OCI-M2 (cell line): ENCODE results near the gene PTX4.

Experiments
- DNase-seq: peaks from one replicate; lab custom pipeline; 2025; ENCODE audit not compliant: unreplicated experiment; lab: John Stamatoyannopoulos, UW

PTX4 gene

DNA sequence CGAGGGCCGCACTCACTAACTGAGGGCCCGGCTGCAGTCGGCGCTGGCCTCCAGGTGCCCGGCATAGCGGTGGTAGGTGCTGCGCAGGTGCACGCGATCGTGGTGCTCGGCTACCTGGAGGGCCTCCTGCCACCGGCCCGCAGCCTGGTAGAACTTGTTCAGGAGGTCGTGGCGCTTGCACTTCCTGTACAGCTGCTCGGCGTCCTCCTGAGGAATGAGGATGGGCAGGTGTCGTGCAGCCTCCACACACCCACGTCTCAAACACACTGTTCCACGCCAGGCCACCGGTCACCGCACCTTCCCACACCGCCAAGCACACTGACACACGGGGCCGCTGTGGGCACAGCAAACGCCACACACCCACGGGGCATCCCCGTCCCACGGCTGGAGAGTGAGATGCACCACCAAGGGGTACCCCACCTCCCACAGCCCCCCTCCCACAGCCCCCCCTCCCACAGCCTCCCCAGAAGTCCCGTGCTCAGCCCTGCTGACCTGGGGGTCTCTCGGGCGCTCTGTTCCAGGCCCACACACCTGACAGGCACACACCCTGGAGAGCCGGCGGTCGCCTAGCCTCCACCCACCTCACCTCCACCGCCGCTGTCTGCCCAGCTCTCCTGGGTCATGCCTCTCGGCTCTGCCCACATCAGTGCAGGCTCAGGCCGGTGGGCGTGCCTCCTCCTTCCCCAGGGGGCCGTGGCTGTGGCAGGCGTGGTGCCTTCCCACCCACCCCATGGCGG is 37.3 kb upstream of the PTX4 start:
- no peak for DNase-seq

DNA sequence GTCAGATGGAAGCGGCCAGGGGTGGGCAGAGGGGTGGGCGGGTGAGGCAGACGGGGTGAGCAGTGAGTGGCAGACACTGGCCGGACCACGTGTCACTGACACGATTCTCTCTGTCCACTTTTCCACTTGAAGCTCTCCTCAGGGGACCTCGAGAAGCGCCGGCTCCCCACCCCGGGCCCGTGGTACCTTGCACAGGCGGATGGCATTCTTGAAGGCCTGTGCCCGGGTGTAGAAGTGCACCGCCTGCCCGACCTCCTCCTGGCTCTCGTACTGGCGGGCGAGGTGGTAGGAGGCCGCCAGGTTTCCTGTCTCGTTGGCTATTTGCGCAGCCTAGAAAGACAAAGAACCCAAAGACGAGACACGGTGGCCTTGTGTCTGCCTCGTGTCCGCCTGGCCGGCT is 35.6 kb upstream of the PTX4 start:
- no peak for DNase-seq

DNA sequence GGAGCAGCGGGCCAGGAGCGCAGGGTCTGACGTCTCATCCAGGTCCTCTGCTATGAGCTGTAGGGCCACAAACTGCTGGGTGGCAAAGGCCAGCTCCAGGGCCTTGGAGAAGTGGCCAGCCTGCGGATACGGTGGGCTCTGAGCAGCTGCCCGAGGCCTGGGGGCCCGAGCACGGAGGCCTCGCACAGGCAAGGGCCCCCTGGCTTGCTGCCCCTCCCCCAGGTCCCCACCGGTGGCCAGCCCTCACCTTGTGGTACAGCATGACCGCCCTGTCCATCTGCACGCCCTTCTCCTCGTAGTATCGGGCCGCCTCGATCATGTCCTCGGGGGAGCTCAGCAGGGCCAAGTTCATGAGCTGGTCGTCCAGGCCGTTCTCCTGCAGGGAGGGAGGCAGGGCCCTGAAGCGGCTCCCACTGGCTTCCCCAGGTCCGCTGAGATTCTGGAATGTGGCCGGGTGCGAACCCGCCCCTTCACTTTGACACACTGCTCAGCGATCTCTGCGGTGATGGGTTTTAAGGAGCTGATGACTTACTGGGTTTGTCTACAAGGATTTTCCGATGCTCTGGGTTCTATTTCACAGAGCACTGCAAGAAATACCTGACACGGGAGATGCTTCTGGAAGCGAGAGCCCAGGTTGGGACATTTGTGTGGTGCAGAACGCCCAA is 35.0 kb upstream of the PTX4 start:
- DNase-seq: no peak

DNA sequence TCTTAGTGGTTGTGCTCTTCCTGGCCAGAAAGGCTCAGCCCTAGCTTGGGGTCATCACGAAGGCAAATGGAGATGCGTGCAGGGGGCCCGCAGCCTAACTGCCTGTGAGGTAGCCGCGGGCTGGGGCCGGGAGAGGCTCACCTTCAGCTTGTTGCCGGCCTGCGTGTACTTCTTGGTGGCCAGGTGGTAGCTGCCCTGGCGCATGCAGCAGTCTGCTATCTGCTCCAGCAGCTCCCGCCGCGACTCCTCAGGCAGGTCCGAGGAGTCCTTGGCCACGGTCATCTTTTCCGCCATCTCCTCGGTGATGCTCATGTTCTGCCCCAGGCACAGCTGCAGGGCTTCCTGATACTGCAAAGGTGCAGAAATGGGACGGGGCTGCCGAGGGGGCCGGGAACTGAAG is 31.7 kb upstream of the PTX4 start:
- no peak for DNase-seq

DNA sequence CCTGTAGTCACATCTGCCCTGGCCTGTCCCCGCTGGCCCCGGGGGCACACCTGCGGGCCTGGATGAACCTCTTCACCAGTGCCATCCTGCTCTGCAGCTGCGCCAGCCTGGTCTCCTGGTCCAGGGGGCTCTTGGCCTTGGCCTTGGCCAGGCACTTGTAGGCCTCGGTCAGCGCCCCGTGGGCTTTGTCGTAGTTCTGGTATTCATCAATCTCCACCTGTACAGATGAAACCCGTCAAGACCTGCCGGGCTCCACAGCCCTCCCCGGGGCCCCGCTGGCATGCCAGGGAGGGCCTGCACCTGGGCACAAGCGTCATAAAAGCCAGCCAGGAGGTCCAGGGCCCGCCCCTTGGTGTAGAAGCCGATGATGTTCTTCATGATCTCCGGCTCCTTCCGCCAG is 31.1 kb upstream of the PTX4 start:
- no peak for DNase-seq

DNA sequence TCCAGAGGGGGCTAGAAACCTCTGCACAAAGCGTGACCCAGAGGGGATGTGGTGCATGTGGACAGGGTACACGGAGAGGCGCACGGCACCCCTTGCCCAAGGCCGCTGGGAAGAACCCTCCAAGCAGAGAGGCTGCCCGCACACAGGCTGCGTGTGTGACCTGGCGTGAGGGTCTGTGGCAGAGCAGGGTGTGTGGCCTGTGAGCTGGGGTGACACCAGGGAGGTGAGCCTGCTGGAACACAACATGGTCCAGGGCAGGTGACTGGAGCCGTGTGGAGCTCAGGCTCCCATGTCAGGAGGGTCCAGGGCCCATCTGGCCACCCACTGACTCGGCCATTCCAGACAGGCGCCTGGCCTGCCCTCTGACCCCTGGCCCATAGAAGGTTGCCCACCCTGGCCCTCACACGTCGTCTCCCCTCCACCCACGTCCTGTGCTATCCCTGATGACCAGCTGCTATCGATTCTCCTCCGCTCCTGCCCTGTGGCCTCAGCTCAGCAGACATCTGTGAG is 29.9 kb upstream of the PTX4 start:
- DNase-seq: no peak

DNA sequence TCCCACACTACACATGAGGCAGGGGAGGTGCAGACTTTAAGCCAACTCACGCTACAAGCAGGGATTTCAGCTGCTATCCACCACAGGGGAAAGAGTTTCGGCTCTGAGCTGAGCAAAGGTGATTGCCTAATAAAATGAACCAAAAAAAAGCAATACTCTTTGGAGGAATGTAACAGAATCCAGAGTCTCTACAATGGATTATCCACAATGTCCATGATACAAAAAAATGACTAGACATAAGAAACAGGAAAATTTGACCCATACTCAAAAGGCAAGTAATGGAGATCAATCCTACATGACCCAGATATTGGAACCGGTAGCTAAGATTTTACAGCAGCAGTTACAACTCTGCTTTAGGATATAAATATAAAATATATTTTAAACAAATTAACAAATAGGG is 25.8 kb upstream of the PTX4 start:
- DNase-seq: no peak

DNA sequence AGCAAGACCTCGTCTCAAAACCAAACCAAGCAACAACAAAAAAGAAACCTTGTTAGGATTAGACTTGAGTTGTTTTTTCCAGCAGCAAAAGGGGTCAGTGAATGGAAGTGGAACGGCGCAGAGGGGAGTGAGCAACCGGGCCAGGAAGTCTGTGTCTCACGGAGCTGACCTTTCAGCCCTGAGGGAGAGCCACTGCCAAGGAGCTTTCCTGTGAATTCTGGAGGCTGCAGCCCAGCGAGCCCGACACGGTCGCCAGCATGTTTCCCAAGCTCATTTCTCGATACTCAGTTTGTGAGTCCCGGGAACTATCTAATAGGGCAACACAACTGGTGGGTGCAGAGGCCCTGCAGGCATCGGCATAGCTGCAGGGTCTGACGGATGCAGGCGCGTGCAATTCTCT is 24.0 kb upstream of the PTX4 start:
- no peak for DNase-seq

DNA sequence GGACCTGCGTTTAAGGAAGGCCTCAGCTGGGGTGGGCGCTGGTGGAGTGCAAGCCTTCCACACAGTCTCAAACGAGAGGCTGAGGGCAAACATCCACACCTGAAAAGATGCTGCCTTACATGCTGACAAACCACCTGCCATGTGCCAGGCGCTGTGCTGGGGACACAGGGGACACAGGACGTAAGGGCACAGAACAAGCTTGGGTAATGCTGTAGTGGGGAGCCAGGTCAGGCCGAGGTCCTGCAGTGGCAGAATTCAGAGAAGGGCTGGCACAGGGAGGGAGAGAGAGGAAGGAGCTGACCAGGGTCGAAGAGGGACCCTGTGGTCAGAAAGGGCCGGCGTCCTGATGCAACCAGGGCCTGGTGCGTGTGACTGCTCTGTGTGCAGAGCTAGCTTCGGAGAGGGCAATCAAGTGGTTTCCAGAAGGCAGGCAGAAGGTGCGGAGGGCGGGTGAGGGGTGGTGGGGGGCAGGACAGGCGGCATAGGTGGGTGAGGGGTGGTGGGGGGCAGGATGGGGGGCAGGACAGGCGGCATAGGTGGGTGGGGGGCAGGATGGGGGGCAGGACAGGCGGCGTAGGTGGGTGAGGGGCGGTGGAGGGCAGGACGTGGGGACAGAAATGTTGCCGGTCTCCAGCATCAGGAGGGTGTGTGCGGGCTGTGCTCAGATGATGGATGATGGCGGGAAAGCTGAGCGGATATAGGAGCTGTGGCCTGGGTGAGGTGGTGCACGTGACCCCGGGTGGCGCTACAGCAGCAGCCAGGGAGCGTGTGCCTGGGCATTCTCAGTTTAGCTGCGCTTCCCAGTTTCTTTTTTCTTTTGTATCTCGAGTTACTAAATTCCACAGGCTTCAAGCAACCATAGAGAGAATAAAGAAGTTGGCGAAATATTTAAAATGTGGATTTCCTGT is 23.2 kb upstream of the PTX4 start:
- DNase-seq: no peak

DNA sequence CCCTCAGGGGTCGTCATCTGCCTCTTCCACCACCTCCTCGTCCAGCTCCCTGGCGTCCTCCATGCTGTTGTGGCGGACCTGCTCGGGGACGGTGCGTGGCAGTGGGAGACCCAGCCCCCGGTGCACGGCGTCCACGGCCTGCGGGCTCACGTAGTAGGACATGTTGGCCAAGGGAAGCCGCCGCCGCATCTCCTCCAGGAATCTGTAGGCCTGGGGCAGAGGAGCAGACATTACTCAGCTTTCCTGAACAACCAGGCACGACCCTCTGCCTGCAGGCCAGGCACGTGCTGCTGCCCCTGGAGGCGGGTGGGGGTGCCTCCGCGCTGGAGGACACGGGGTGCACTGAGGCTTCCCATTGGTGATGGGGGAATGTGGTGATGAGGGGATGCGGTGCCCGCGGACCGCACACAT is 22.2 kb upstream of the PTX4 start:
- DNase-seq: no peak

DNA sequence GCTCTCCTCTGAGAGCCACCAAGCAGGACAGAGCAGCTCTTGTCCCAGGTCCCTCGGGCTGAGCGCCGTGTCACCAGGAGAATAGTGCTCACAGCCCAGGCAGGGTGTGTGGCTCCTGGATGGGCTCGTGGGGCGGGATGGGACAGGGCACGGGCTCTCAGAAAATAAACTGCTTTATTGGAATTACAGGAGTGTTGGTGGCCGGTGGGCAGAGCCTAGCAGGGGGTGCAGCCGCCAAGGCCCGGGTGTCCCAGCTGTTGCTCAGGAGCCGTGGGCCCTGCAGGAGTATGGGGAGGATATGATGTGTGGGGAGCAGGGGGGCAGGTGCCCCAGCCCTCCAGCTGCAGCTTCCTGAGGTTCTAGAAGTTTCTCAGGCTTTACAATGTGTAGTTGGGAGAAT is 21.5 kb upstream of the PTX4 start:
- DNase-seq: no peak

DNA sequence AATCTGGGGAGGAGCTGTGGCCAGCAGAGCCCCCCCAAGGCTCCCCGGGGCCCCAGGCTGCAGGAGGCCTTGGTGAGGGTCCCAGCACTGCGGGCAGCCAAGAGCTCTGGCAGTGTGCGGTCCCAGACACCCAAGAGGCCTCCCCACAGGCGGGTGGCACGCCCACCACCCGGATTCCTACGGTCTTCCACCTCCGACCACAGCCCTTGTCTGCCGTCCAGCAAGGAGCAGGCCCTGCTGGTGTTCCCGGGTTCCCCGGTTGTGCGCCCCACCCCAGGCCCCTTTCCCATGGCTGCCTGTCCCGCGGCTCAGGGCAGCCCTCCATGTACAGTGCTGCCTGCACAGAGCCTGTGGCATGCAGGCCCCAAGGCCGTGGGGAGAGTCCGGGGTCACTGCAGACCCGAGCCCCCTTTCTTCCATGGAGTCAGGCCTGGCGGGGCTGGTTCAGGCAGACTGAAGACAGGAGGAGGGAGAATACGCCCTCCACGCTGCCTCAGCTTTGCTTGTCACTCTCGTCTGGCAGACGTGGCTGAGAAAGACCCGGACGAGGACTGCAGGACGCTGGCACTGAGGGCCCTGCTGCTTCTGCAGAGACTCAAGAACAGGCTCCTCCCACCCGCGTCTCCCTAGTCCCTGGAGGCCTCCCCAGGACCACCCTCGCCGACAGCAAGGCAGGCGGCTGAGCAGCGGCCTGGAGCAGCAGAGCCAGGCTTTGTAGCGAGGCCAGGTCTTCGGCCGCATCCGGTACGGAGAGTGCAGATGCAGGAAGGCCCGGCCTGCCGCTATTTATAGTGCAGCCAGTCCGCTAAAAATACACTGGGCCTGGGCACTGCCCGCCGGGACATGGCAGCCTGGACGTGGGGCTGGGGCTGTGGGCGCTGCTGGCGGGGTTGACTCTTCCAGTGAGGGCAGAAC is 20.8 kb upstream of the PTX4 start:
- no peak for DNase-seq

DNA sequence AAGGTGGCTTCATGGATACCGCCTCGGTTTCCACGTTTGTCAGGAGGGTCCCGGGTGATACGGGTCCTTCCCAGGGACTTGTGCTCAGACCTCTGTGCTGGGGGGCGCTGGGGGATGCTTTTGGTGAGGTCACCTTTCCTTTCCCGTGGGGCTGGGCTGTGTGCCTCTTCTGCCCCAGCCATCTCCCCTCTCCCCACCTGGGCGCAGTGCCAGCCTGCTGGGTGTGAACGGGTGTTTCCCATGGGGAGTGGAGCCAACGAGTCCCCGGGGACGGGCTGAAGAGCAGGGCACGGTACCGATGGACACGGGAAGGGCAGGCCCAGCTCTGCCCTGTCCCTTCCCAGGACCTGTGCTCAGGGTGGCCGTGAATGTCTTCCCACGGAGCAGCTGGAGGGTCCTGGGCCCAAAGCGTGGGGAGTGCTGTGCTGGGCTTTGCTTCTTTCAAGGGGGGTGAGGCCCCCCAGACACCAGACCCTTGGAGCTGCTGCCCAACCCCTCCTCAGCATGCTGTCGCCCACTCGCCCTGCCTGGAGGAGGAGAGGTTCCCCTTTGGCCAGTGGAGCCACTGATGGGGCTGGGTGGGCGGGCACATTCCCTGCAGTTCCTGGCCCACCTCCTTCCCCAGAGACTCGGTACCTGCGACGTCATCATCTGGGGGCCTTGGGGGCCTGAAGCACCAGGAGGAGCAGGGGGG is 19.9 kb upstream of the PTX4 start:
- DNase-seq: no peak

DNA sequence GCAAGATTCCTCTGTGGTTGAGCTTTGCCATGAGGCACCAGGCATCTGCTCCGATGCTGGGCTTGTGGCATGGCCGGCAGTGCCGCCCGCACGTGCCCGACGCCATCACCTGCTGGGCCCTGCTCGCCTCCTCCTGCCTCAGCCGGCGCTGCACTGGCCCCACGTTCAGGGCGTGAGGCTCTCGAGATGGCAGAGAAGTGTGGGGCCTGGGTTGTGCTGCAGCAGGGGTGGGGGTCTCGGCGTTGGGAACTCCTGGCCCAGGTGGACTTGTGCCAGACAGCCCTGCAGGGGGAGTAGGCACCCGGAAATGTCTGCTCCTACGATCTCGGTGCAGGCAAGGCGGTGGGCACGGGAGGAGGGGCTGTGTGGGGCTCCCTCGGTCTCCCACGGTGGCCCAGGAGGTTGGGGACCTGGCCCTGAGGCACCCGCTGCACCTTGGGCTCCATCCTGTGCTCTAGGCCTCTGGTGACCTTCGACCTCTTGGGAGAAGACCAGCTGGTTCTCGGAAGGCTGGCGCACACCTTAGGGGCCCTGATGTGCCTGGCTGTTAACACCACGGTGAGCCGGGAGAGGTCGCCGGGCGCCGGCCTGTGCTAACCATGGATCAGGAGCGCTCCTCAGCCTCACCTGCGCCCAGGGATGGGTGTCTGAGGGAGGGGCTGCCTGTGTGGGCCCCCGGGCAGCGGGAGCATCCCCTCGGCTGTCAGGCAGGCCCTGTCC is 17.9 kb upstream of the PTX4 start:
- no peak for DNase-seq

DNA sequence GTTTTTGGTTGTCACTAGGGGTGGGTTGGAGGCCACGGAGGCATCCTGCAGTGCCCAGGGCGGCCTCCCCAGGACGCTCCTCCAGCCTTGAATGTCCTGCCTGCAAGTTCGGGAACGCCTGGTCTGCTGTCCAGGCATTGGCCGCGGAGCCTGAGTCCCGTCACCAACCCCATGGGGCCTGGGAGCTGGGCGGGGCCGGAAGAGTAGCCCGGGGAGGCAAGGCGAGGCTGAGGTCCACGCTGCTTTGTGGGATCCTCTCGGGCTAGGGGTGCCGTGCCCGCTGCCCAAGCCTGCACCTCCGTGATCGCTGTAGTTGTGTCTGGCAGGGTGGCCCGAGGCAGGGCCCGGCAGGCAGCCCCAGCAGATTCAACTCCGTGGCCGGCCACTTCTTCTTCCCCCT is 17.2 kb upstream of the PTX4 start:
- no peak for DNase-seq

DNA sequence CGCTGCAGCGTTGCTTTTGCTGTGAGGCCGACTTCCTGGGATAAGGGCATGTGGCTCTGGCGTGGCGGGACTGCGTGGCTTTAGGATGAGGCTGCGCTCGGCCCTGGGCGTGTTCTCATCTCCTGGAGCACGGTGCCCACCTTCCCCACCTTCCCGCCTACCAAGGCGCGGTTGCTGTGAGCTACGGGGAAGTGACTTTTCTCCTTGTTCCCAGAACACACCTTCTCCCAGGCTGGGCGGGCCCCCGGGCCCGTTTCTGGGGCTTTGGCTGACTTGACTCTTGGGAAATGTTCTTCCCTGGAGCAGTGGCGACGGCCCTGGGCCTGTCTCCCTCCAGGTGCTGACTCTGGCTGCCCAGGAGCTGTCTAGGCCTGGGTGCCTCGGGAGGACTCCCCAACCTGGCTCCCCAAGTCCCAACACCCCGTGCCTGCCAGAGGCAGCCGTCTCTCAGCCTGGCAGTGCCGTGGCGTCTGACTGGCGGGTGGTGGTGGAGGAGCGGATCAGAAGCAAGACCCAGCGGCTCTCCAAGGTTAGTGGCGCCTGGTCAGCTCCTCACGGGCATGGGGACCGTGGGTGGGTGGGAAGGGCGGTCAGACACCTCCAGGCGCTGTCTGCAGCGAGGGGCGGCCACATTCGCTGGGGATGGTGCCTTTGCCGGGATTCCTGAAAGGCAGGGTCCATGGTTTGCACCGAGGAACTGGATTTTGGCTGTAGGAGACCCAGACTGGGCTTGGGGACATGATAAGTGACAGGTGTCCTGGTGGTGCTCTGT is 16.5 kb upstream of the PTX4 start:
- no peak for DNase-seq

DNA sequence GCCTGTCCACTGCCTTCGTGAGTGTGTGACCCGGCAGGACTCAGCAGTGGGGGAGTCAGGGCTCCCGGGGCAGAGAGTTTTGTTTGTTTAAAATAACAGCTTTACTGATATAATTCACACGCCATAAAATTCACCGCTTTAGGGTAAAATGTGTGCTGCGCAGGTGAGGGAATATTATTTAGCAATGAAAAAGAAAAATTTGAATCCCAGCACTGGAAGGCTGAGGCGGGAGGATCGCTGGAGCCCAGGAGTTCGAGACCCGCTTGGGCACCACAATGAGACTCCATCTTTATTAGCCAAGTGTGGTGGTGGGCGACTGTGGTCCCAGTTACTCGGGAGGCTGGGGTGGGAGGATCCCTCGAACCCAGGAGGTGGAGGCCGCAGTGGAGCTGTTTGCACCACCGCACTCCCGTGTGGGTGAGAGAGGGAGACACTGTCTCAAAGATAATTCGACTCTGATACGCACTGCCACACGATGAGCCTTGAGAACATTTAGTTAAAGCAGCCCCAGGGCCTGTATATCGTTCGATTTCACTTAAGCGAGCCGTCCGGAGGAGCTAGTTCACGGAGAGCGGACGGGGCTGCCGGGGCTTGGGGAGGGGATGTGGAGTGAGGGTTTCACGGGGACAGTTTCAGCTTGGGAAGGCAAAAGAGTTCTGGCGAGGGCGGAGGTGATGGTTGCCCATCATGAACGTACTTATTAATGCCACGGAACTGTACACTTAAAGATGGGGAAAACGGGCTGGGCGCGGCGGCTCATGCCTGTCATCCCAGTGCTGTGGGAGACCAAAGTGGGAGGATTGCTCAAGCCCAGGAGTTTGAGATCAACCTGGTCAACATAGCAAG is 14.6 kb upstream of the PTX4 start:
- DNase-seq: no peak
